Measurements from ENCODE around the gene TOP3B. TPM values are rescaled to one million over a fixed set of nuclear protein-coding genes. Genes with fewer than 3 reads are reported as not detected.

The TOP3B gene
- total RNA-seq, 1 donor from 2014 or later: 13.4 TPM

DNA sequence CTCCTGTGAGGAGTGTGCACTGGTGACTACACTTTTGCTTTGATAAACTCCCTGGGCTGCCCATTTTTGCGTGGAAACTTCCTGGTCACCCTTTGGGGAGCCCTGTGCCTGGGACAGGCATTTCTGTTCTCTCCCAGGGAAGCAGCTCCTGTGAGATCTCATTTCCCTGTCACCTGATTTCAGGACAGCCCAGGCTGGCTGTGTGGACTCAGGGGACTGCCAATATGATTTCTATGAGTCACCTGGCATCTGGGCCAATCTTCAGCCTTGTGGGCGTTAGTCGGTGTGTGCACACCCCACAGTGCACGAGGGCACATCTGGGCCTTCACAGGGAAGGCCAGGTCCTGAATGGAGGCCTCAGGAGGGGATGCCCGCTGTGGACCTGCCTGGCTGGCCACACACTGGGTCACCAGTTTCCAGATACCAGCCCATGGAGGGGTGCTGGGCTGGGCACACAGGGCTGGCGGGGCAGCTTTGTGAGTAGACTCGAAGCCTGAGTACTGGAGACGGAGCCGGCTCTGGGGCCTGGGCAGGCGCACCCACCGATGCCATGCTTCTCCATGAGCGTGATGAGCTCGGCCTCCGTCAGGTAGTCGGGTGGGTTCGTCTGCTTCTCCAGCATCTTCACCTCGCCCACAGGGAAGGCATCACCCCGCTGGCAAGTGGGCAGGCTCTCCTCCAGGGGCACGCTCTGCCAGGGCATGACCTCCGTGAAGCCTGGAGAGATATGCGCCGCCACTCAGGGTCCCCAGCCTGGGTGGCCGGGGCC, 20.5 kb downstream of the TOP3B start:
- DNase-seq: peak; percentile 28

DNA sequence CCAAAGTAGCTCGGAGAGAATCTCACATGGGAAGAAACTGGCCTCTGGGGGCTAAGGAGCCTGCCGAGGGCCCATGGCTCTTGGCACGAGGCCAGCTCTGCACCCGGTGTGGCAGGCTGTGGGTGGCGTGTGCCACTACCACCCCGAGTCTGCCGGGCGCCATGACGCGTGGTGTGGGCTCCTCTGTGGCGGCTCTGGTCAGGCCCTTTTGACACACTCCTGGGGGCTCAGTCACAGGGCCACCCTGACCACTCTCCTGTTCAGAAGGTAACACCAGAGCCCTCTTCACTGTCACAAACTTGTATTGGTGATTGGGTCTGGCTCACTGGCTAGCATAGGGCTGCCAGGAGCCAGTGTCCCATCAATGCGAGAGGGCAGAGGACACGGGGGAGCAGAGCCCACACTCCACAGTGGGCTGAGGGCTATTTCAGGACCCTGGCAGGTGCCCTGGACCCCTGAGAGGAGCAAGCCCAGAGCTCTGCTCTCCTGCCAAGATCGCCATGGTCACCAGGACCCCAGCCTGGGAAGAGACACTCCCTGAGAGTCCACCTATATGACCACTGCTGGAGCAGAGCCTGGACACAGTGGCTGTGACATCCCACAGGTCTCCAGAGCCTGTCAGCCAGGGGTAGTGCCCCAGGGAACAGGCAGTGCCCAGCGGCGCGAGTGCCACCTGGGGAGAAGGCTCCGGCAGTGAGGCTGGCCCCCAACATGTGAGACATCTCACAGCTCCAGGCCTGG, 21.3 kb downstream of the TOP3B start:
- no peak for DNase-seq

DNA sequence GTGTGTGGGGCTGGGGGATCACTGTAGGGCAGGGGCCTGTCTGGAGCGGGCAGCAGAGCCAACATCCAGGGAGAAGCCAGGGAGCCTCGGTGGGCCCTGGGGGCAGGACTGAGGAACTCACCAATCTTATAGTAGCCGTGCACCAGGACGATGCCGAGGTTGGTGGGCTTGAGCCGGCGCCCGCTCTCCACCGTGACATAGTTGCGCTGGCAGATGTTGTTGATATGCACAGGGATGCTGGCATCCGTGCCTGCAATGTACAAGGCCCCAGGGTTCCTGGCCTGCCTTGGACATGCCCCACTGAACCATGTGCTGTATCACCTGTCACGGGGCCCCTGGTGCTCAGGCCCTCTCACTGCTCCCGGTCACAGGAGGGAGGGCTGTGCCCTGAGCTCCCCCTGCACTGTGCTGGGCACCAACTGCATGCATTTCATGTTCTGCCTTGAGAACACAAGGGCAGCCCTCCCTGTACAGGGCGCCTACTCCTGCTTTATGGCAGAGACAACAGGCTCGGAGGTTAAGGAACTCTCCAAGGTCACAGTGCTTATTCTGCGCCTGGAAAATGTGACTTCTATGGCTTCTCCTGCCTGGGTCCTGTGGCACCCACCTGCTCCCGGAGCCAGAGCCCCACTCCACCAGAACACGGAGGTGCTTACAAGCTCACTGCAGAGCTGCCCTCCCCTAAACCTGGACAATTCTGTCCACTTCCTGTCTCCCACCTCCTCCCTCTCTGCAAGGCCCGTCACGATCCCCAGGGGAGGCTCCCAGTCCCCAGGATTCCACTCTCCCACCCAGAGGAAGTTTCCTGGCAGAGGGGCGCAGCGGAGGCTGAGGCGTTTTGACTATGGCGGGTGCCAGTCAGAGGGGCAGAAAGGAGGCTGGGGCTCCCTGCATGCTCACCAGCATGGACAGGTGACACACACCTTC, 22.1 kb downstream of the TOP3B start:
- no peak for DNase-seq

DNA sequence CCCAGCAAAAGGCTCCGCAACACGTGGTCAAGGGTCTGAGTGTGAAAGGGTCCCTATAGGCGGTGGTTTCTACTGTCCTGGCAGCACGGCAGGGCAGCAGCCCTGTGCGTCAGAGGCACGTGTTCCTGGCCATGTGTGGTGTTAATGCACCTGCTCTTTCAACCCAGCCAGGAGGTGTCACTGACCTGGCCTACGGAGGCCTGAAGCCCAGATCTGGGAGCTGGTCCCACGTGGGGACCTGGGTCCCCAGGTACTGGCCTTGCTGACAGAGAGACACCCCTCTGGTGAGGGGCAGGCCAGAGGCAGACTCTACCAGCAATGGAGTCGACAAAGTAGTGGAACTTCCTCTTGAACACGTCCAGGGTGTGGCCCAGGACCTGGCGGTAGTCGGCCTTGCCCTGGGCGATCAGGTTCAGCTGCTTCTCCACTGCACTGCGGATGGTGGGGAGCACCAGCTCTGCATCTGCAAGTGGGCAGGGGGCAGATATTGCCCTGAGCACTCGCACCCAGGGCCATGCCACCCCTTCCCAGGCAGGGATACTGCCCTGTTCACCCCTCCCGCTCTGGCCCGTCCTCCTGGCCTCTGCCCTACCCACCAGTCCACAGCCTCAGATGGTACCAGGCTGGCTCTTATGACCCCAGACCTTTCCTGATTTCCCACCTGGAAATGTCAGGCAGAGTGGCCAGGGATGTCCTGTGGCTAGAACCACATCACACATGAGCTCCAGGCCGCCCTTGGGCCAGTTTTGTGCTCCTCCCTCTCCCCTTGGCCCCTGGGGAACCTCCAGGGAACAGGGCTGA, 23.1 kb downstream of the TOP3B start:
- no peak for DNase-seq

DNA sequence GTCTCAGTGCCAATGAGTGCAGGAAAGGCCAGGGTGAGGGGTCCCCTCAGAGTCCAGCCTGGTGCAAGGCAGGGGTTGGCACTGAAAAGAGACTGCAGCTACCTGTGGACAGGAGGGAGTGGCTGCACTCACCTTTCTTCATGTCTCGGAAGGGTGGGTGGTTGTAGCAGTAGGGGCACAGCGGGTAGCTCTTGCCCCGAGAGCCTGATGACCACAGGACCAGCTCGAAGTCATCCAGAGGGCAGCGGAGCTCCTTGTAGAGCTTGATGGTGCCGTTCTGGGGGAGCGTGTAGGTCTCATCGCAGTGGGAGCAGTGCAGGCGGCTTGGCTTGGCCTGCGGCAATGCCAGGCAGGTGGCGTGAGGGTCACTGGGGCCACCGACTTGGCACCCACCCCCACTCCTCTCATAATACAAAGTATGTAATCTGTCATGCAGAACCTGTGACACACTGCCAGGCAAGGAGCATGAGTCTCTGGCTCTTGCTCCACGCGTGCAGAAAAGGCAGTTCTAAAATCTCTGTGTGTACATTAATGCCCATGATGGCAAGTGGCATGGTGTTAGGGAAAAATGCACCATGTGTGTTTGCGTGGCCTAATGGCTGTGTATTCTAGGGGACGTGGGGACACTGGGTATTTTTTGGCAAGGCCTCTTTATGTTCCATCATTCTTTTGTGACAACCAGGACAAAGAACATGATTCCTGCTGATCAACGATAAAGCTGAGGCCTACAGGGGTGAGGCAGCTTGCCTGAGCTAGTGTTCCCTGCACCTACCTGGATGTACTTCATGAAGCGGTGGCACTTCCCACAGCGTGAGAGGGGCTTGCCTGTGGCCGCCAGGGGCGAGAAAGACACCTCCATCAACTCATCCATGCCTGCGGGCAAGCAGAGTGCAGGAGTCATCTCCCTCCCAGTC, 24.0 kb downstream of the TOP3B start:
- no peak for DNase-seq

DNA sequence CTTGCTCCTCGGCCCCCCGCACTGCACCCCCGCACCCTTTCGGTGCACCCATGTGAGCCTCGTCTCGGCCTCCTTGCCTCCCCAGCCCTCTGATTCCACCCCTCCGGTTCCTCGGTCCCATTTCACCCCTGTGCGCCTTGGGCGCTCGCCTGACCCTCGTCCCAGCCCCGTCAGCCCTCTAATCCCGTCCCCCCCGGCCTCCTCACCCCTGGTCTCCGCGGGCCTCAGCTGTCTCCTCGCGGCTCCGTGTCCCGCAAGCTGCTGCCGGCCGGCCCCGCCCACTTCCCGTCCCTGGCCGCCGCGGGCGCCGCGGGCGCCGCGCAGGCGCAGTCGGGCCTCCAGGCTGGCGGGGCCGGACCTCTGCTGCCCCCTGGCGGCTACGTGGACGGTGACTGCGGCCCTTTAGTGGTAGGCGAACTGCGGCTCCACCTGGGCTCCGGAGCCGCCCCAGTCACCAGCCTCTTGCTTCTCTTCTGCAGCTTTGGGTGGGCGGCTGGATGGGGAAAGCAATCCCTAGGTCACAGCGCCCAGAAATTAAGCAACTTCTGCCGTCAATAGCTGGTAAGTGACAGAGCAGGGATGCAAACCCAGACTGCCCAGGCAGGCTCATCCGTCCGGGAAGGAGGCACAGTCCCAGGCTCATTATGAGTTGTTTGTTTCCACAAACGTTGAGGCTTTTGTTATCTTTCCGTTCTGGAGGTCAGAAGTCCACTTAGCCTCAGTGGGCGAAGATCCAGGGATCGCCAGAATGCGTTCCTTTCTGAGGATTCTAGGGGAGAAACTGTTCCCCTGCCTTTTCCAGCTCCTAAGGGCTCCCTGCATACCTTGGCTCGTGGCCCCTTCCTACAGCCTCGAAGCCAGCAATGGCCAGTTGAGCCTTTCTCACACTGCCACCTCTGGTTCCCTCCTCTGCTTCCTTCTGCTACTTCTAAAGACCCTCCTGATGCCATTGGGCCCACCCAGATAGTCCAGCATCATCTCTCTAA, 29.7 kb downstream of the TOP3B start, which contains the start of gene PPM1F:
PPM1F (minus strand) TSS at position 263 of the 986 bp plus-strand sequence. CDS start 6,800 bp downstream, outside the sequence.
- DNase-seq: peak; percentile 79

DNA sequence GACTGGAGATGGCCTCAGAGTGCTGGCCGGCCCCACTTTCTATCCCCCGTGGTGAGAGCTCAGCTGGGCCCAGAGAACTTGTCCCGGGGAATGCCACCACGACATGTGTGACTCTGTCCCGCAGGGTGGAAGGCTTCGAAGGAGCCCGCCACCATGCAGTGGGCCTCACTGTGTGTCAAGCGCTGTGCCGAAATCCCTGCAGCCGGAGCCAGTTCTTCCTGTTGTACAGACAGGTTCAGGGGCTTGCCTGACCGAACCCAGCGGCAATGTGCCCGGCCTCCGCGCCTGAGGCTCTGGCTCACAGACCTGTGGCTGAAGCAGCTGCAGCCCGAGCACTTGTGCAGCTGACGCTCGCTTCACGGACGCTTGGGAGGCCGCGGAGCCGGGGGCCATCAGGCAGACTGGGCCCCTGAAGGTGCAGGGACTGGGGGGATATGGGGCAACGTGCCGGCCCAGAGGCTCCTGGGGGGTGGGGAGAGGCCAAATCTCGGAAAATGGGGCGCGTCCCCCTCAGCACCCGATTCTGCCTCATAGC, 30.6 kb downstream of the TOP3B start:
- peak; percentile 27 for DNase-seq

DNA sequence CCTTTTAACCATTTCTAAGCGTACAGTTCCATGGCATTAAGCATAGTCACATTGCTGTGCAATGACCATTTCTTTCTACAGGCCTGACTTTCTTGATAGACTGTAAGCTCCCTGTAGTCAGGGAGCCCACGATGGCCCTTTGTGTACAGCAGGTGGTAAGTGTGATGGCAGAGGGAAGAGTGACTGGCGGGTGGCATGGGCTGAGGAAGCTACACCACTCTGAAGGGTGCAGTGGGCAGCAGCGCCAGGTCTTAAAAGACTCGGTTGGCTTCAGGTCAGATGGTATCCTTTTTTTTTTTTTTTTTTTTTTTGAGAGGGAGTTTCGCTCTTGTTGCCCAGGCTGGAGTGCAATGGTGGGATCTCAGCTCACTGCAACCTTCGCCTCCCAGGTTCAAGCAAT, 31.5 kb downstream of the TOP3B start:
- no peak for DNase-seq

DNA sequence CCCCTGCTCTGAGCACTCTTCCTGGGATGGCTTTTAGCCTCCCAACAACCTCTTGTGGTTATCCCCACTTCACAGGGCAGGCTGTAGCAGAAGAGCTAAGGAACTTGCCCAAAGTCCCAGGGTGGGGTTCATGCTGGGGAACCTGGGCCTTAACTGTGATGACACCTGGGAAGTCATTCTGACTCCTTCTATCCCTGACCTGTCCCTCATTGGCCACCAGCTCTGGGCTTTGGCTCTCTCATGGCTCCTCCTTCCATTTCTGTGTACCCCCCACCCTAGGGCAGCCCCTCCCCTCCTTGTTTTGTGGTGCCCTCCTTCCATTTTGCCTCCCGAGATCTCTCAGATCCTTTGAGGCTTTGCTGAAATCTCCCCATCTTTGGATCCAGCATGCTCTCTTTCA, 32.6 kb downstream of the TOP3B start:
- no peak for DNase-seq

DNA sequence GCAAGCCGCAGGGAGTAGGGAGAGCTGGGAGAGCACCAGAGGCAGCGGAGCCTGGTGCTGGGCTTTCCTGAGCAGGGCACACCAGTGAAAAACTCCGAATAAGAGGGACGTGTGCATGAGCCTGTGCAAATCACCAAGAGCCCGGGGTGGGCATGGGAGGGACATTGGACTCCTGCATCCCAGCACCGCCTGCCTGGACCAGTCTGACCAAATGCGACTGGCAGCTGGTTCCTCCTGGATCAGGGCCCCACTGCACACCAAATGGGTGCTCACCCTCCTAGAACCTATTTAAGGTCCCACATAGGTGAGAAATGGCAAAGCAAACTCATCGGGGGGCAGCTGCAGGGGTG, 33.0 kb downstream of the TOP3B start:
- no peak for DNase-seq

DNA sequence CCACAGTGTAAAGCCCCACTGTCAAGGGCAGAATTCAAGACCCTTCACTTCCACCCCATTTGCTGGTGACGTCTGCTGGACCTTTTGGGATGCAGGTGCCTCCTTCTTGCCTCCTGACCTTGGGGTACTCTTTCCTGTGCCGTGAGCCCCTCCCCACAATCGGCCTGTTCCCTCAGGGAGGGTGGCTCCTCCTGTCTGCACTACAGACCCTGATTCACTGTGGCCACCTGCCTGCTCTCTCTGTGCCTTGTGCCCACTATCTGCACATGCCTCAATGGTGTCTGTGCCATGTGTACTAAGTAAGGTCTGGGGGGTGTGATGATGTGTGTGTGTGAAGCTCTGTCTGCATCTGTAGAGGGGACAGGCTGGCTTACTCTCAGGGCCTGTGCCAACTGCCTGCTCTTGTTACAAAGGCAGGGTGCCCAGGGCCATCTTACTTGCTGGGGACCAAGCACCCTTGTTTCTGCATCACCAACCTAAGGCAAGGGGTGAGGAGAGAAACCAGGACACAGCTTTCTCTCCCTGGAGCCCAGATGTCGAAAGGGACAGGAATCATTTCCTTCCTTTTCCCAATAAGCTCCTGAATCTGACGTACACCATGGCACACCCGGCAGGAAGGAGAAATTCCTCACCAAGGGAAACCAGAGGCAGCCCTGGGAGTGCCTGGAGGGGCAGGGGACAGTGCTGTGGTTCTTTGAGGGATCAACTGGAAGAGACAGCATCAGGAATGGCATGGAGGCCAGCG, 33.6 kb downstream of the TOP3B start:
- no peak for DNase-seq

DNA sequence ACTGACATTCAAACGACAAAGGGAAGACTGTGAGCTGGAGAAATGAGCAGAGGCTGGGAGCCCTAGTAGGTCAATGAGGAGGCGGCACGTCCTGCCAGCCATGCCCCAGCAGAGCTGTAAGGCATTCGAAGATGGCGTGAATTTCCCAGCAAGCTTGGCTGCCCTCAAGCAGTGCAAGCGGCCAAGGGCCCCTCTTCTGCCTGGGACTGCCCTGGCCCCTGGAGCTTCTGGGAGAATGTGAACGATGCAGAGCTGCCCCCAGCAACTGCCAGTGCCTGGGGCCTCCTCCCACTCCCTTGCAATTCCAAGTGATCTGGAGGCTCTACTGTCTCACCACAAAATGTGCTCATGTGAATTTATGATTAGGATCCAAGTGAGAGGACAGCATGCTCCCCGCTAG, 34.2 kb downstream of the TOP3B start:
- DNase-seq: no peak

DNA sequence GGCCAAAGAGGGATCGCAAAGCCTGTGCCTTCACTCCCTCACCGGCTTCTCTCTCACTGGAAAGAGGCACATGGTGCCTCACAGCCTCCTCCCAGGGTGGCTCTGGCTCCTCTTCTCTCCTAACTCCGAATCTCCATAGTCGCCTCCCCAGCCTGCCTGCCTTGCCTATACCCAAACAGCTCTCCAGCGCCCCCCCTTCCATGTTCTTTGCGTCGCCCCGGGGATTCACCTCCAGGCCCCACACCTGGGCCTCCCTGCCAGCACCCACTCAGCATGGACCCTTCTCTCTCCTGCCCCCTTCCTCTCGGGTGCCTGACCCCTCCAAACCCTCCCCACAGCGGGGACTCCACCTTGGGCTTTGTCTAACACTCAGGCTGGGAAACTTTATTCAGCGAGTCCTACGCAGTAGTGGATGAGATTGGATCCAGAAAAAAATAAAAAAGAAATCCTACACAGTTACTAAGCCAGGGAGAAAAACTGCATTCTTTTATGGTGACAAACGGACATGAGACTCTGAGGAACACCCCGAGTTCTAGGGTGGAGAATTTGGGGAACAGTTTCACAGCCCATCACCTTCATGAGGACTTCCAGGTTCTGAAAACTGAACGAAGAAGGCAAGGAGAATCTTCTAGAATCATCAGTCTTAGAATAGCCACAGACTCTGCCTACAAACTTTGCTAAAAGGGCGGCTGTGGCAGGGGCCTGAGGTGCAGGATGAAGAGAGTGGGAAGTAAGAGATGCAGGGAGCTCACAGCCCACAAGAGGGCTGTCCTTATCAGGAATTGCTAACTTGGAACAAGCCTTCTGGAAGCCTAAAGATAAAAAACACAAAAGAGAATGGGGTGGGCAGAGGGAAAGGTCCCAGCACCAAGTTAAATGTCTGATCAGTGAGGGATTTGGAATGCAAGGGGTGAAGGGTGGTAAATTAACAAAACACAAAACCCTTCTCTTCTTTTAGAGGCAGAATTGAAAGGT, 35.3 kb downstream of the TOP3B start:
- no peak for DNase-seq

DNA sequence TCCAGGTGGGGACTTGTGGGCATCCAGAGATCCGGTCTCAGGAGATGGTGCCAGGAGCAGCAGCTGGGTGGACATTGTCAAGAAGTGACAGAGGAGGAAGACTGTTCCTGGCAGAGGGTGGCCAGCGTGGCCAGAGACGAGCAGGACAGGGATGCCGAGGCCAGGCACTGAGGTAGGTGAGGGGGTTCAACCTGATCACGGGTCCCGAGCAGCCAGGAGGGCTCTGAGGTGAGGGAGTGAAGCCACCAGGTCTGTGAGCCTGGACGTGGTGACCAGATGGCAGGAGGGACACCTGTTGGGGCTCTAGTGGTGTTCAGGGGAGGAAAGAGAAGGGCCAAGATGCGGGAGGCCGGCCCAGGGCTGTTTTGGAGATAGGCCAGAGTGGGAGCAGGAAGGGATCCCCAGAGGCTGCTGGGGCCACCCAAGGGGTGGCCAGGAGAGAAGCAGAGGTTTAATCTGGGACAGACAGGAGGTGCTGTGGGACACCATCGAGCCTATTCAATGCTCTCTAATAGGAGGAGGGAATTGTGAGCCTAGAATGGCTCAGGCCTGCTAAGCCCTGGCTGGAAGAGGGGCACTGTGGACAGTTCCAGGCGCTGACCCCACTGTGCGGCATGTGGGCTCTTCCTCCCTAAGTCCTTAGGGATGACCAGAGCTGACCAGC, 36.2 kb downstream of the TOP3B start:
- DNase-seq: no peak

DNA sequence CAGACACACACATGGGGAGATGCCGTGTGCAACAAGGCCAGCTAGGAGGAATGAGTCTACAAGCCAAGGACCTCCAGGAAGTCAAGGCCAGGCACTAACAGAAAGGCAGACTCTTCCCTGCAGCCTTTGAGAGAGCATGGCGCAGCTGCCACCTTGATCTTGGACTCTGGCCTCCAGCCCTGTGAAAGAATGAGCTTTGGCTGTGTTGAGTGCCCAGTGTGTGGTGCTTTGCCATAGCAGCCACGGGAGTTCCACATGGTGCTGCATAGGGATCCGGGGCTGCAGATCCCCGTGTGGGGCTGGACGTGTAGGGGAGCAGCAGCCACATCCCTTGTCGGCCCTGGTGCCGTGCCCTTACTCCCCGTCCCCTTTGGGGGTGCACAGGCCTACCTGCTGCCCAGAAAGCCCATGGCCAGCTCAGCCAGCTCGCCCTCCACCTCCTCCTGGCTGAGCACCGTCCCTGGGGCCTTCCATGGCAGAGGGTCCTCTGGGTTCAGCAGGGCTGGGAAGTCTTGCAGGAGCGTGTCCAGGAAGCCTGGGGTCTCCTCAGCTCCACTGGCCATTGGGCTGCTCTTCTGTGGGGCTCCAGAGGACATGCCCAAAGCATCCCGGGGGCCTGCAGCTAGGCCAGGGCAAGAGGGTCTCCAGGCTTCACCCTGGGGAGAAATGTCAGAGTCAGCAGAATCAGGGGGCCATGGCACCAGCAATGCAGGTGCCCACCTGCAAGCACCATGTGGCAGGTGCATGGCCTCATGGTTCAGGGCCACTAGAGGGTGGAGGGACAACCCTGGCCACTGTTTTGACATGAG, 36.9 kb downstream of the TOP3B start:
- no peak for DNase-seq

DNA sequence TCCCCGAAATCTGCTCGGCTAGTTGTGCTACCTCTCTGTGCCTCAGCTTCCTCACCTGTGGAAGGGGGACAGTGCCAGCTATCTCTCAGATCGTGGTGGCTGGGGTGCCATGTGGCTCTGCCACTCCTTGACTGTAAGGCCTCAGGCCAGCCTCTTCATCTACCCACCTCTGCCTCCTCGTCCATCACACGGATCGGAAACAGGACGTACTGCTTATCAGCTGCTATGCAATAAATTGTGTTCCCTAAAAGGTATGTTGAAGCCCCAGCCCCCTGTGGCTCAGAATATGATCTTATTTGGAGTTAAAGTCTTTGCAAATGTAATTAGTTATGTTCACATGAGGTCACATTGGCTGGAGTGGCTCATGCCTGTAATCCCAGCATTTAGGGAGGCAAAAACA, 37.7 kb downstream of the TOP3B start:
- DNase-seq: no peak

Data from occipital lobe (tissue), 2 donors.